SK-N-SH (cell line): ENCODE data around the gene TMEM109. TPM values are rescaled to one million over a fixed set of nuclear protein-coding genes. Genes with fewer than 3 reads are reported as not detected.

Experiments
- CTCF ChIA-PET: fragments of 300-600, 350-600 bp; formaldehyde crosslinking; extraction: SDS; loops from one replicate; lab custom pipeline; 2021; lab: Yijun Ruan, JAX
- POLR2A ChIA-PET: fragments of 350-600 bp; sonication (Branson Sonifier 250); formaldehyde crosslinking; extraction: SDS; loops from one replicate; lab custom pipeline; 2020; ENCODE audit warnings: antibody characterized with exemption, inconsistent platforms; lab: Yijun Ruan, JAX
- DNase-seq: peaks from one replicate; pipeline ENCODE4 v3.0.0; 2012
- H2AFZ ChIP-seq: fragments of 200-600 bp; sonication (generic); 2 replicates; pipeline ENCODE4 v1.8.1; 2016; ENCODE audit warnings: antibody characterized with exemption, mild to moderate bottlenecking, low read depth
- H3F3A ChIP-seq: fragments of 200-600 bp; sonication (generic); replicated peaks from 2 replicates; pipeline ENCODE3; 2016; ENCODE audit warnings: antibody characterized with exemption, mild to moderate bottlenecking; ENCODE audit not compliant: insufficient read depth
- H3K27ac ChIP-seq, 2 experiments: fragments of 200-500 bp in 1 of 2; fragments of 200-600 bp in 1 of 2; sonication (Bioruptor generic) in 1 of 2; sonication (generic), shearing (Covaris generic) in 1 of 2; 2 replicates each; pipeline versions ENCODE4 v1.5.1 to v1.6.1; 2014 to 2016; ENCODE audit warnings: low read depth in 2 of 2, inconsistent platforms in 1 of 2, low read length in 1 of 2, mild to moderate bottlenecking in 1 of 2, mixed read lengths in 1 of 2
- H3K27me3 ChIP-seq: fragments of 200-600 bp; sonication (generic), shearing (Covaris generic); 2 replicates; pipeline ENCODE4 v1.6.1; 2016; ENCODE audit warnings: mixed run types; ENCODE audit not compliant: insufficient read depth
- H3K36me3 ChIP-seq, 2 experiments: fragments of 200-500 bp in 1 of 2; fragments of 200-600 bp in 1 of 2; sonication (Bioruptor generic) in 1 of 2; sonication (generic) in 1 of 2; replicated peaks in 1 of 2; 2 replicates each; pipeline versions ENCODE3 to v1.5.1; 2014 to 2016; ENCODE audit warnings: low read length in 1 of 2, mild to moderate bottlenecking in 1 of 2; ENCODE audit not compliant: insufficient read depth in 2 of 2, control insufficient read depth in 1 of 2
- H3K4me1 ChIP-seq, 2 experiments: fragments of 200-500 bp in 1 of 2; fragments of 200-600 bp in 1 of 2; sonication (Bioruptor generic) in 1 of 2; sonication (generic), shearing (Covaris generic) in 1 of 2; 2 replicates each; pipeline versions ENCODE4 v1.5.1 to v1.6.1; 2014 to 2016; ENCODE audit warnings: low read depth in 1 of 2, low read length in 1 of 2, mixed run types in 1 of 2; ENCODE audit not compliant: insufficient read depth in 2 of 2, control insufficient read depth in 1 of 2
- H3K4me2 ChIP-seq: fragments of 200-600 bp; sonication (generic), shearing (Covaris generic); 2 replicates; pipeline ENCODE4 v1.6.1; 2017; ENCODE audit warnings: mixed run types
- H3K4me3 ChIP-seq, 2 experiments: fragments of 200-500 bp in 1 of 2; fragments of 200-600 bp in 1 of 2; sonication (Bioruptor generic) in 1 of 2; sonication (generic), shearing (Covaris generic) in 1 of 2; 2 replicates each; pipeline versions ENCODE4 v1.5.1 to v1.8.1; 2014 to 2016; ENCODE audit warnings: low read depth in 2 of 2, inconsistent platforms in 1 of 2, low read length in 1 of 2, mild to moderate bottlenecking in 1 of 2, mixed read lengths in 1 of 2, moderate library complexity in 1 of 2
- H3K79me2 ChIP-seq: fragments of 200-600 bp; sonication (generic); 2 replicates; pipeline ENCODE4 v1.8.1; 2017; ENCODE audit warnings: mild to moderate bottlenecking; ENCODE audit not compliant: insufficient read depth
- H3K9ac ChIP-seq: fragments of 200-600 bp; sonication (generic); 2 replicates; pipeline ENCODE4 v1.6.1; 2017; ENCODE audit warnings: mixed run types
- H3K9me2 ChIP-seq: fragments of 200-600 bp; sonication (generic); 2 replicates; pipeline ENCODE4 v1.6.1; 2017; ENCODE audit warnings: mixed run types
- H3K9me3 ChIP-seq: fragments of 200-600 bp; sonication (generic); 2 replicates; pipeline ENCODE4 v1.6.1; 2017; ENCODE audit warnings: mixed run types, mild to moderate bottlenecking, moderate library complexity
- H4K20me1 ChIP-seq: fragments of 200-600 bp; sonication (generic); 2 replicates; pipeline ENCODE4 v1.6.1; 2017; ENCODE audit warnings: mild to moderate bottlenecking, mixed run types; ENCODE audit not compliant: insufficient read depth
- CHD2 ChIP-seq: fragments of 150-350 bp; IDR thresholded peaks from 2 replicates; pipeline ENCODE4 v1.6.1; 2018; ENCODE audit warnings: low read length; ENCODE audit not compliant: partially characterized antibody
- ELF1 ChIP-seq: IDR thresholded peaks from 2 replicates; pipeline ENCODE4 v1.4.0; 2012
- FOXM1 ChIP-seq: IDR thresholded peaks from 2 replicates; pipeline ENCODE4 v1.4.0; 2012; ENCODE audit warnings: low read depth, mild to moderate bottlenecking
- GABPA ChIP-seq: IDR thresholded peaks from 2 replicates; pipeline ENCODE4 v1.4.0; 2012; ENCODE audit warnings: low read depth, mild to moderate bottlenecking
- IRF3 ChIP-seq: fragments of 150-350 bp; IDR thresholded peaks from 2 replicates; pipeline ENCODE4 v1.6.1; 2016; ENCODE audit warnings: mild to moderate bottlenecking, low read depth, low read length
- NRF1 ChIP-seq: IDR thresholded peaks from 2 replicates; pipeline ENCODE4 v1.6.1; 2012; ENCODE audit warnings: low read depth, mild to moderate bottlenecking, low read length
- POLR2AphosphoS5 ChIP-seq: IDR thresholded peaks from 2 replicates; pipeline ENCODE4 v1.6.1; 2012; ENCODE audit warnings: low read depth, low read length
- RAD21 ChIP-seq: IDR thresholded peaks from 2 replicates; pipeline ENCODE4 v1.6.1; 2012; ENCODE audit warnings: mild to moderate bottlenecking, low read length
- RCOR1 ChIP-seq: fragments of 150-350 bp; IDR thresholded peaks from 2 replicates; pipeline ENCODE4 v1.6.1; 2017; ENCODE audit warnings: antibody characterized with exemption, low read length
- REST ChIP-seq: IDR thresholded peaks from 2 replicates; pipeline ENCODE4 v1.6.1; 2012; ENCODE audit warnings: mild to moderate bottlenecking, low read depth, low read length, moderate library complexity
- RXRA ChIP-seq: IDR thresholded peaks from 2 replicates; pipeline ENCODE4 v1.4.0; 2012; ENCODE audit warnings: low read depth, mild to moderate bottlenecking, borderline replicate concordance
- TCF12 ChIP-seq: IDR thresholded peaks from 2 replicates; pipeline ENCODE4 v1.4.0; 2012
- TEAD4 ChIP-seq: IDR thresholded peaks from 2 replicates; pipeline ENCODE4 v1.4.0; 2012; ENCODE audit warnings: mild to moderate bottlenecking, borderline replicate concordance; ENCODE audit not compliant: insufficient read depth
- USF1 ChIP-seq: IDR thresholded peaks from 2 replicates; pipeline ENCODE4 v1.4.0; 2012; ENCODE audit warnings: low read depth, borderline replicate concordance
- USF2 ChIP-seq: fragments of 150-350 bp; IDR thresholded peaks from 2 replicates; pipeline ENCODE4 v1.6.1; 2017; ENCODE audit warnings: antibody characterized with exemption, low read length, low read depth, borderline replicate concordance
- YY1 ChIP-seq: IDR thresholded peaks from 2 replicates; pipeline ENCODE4 v1.4.0; 2012; ENCODE audit warnings: low read depth, mild to moderate bottlenecking
- WGBS: methylation state at CpG from one replicate; pipeline ENCODE4 v1.1.6; 2017; ENCODE audit warnings: low lambda C conversion rate; 5-methylcytosine and 5-hydroxymethylcytosine counted together
- polyA plus RNA-seq, 3 experiments: library from polyadenylated mRNA; depleted of rRNA; stranded (reverse); fragments of >200 nt; gene quantifications; 2 replicates each; pipeline ENCODE4 v1.2.3, GENCODE V29; 2012
- TF ChIP-seq, protein P1 (sequence below): IDR thresholded peaks from 2 replicates; pipeline ENCODE4; 2012
- TF ChIP-seq, protein P2 (sequence below): fragments of 200-600 bp; sonication (generic); IDR thresholded peaks from 2 replicates; pipeline ENCODE4 v1.6.1; 2017; ENCODE audit warnings: antibody characterized with exemption, mild to moderate bottlenecking, moderate library complexity
- TF ChIP-seq, protein P3 (sequence below): IDR thresholded peaks from 2 replicates; pipeline ENCODE4 v1.4.0; 2012; ENCODE audit warnings: low read depth, borderline replicate concordance

TMEM109 gene
- polyA plus RNA-seq, 1 of the 3 experiments (the other 2 are of a cell fraction), result 52.7 TPM

DNA sequence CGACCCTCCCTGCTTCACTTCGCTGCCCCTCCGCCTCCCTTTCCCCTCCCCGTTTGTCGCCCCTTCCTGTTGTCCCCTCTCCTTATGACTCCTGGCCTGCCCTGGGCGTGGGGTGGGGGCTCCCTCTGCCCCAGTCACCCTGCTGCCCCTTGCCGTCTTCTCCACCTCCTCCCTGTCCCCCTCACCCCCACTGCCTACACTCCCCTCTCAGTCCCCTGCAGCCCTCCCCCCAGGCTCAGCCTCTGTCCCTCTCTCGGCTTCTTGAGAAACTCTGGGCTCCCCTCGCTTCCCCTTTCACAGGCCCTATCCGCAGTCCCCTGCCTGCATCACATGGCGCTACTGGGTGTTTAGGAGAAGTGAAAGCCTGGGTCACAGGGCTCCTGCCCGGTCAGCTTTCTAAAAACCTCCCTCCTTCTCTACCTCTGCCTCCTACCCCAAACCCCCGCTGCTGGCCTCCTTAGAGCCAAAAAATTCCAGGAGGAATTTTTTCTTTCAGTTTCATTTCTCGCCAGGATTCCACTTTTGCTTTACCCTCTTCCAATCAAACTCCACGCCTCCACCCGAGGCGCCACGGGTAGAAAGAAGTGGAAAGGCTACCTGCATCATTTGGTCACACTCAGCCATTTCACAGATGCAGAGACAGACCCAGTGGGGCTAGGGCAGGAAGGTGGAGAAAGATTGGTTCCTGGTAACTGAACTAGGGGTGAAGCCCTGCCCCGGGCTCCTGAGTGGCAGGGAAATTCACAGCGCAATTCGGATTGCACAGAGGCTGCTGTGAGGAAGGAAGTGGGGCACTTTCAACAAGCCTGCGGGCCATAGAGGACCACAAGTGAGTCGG lies 38.2 kb downstream of the TMEM109 start, which contains the start of gene SLC15A3:
TSS of gene SLC15A3 (minus strand) at position 273 of the 838 bp plus-strand sequence. CDS start 625 bp downstream, outside the sequence.
- no peak for DNase-seq
- no peak within 1 kb of the TSS for H3K9ac ChIP-seq
- POLR2A ChIA-PET, result no interaction called here
- no peak within 1 kb of the TSS for H3K27ac ChIP-seq
- H3K79me2 ChIP-seq, result no peaks in the 10 kb centered on the region
- no peaks in the 10 kb centered on the region for H3F3A ChIP-seq
- H3K4me1 ChIP-seq, result no peaks in the 10 kb centered on the region
- no peak within 1 kb of the TSS for H2AFZ ChIP-seq
- CTCF ChIA-PET, result interaction anchor here (0.7 to 1.3 kb wide), 2 partner anchors 12 to 18 kb away, joined by 3 to 4 read pairs; no protein-coding TSS in a partner anchor
- no peaks in the 10 kb centered on the region for H3K9me3 ChIP-seq
- no peaks in the 10 kb centered on the region for H3K9me2 ChIP-seq
- 84% methylated on average over 23 of the region's 23 CpGs for WGBS
- no peak for TF ChIP-seq IRF3
- TF ChIP-seq, protein P1, sequence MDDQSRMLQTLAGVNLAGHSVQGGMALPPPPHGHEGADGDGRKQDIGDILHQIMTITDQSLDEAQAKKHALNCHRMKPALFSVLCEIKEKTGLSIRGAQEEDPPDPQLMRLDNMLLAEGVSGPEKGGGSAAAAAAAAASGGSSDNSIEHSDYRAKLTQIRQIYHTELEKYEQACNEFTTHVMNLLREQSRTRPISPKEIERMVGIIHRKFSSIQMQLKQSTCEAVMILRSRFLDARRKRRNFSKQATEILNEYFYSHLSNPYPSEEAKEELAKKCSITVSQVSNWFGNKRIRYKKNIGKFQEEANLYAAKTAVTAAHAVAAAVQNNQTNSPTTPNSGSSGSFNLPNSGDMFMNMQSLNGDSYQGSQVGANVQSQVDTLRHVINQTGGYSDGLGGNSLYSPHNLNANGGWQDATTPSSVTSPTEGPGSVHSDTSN, result no peak
- TF ChIP-seq FOXM1, result no peak
- TF ChIP-seq RAD21, result no peak
- TF ChIP-seq, protein P2, sequence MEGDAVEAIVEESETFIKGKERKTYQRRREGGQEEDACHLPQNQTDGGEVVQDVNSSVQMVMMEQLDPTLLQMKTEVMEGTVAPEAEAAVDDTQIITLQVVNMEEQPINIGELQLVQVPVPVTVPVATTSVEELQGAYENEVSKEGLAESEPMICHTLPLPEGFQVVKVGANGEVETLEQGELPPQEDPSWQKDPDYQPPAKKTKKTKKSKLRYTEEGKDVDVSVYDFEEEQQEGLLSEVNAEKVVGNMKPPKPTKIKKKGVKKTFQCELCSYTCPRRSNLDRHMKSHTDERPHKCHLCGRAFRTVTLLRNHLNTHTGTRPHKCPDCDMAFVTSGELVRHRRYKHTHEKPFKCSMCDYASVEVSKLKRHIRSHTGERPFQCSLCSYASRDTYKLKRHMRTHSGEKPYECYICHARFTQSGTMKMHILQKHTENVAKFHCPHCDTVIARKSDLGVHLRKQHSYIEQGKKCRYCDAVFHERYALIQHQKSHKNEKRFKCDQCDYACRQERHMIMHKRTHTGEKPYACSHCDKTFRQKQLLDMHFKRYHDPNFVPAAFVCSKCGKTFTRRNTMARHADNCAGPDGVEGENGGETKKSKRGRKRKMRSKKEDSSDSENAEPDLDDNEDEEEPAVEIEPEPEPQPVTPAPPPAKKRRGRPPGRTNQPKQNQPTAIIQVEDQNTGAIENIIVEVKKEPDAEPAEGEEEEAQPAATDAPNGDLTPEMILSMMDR, result no peak
- TF ChIP-seq RCOR1, result no peak
- TF ChIP-seq, protein P3, sequence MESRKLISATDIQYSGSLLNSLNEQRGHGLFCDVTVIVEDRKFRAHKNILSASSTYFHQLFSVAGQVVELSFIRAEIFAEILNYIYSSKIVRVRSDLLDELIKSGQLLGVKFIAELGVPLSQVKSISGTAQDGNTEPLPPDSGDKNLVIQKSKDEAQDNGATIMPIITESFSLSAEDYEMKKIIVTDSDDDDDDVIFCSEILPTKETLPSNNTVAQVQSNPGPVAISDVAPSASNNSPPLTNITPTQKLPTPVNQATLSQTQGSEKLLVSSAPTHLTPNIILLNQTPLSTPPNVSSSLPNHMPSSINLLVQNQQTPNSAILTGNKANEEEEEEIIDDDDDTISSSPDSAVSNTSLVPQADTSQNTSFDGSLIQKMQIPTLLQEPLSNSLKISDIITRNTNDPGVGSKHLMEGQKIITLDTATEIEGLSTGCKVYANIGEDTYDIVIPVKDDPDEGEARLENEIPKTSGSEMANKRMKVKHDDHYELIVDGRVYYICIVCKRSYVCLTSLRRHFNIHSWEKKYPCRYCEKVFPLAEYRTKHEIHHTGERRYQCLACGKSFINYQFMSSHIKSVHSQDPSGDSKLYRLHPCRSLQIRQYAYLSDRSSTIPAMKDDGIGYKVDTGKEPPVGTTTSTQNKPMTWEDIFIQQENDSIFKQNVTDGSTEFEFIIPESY, result no peak
- no peak for TF ChIP-seq TCF12
- no peak for TF ChIP-seq CHD2
- no peak for TF ChIP-seq GABPA
- TF ChIP-seq YY1, result no peak
- no peak for TF ChIP-seq POLR2AphosphoS5
- TF ChIP-seq RXRA, result no peak
- no peak for TF ChIP-seq USF1
- TF ChIP-seq ELF1, result no peak
- TF ChIP-seq REST, result no peak
- TF ChIP-seq NRF1, result no peak
- no peak for TF ChIP-seq USF2
- no peak for TF ChIP-seq TEAD4
- H3K36me3 ChIP-seq, result no peaks in the 10 kb centered on the region
- H3K27me3 ChIP-seq, result no peaks in the 10 kb centered on the region
- H3K4me3 ChIP-seq, result no peak within 1 kb of the TSS
- H4K20me1 ChIP-seq, result no peaks in the 10 kb centered on the region
- no peak within 1 kb of the TSS; the same call in 1 of the 2 replicates for H3K4me2 ChIP-seq
